CD14-positive monocyte (primary cell): Measurements from ENCODE around the gene AGAP1. TPM values are rescaled to one million over a fixed set of nuclear protein-coding genes. Genes with fewer than 3 reads are reported as not detected.

Experiments
- DNase-seq, 3 donors: peaks; one replicate each; pipeline ENCODE4 v3.0.0-alpha.2; 2011 to 2022
- H2AFZ ChIP-seq: 2 replicates; pipeline ENCODE4 v1.6.0; 2012; ENCODE audit warnings: mild to moderate bottlenecking, low read depth, low read length, inconsistent platforms; ENCODE audit not compliant: insufficient read depth, poor library complexity, severe bottlenecking
- H3K27ac ChIP-seq, 2 donors: 1 replicate in 1 of 2; 2 replicates in 1 of 2; pipeline ENCODE4 v1.5.1; 2012 to 2013; ENCODE audit warnings: low read length in 2 of 2, control low read depth in 1 of 2, inconsistent platforms in 1 of 2, low read depth in 1 of 2, mild to moderate bottlenecking in 1 of 2
- H3K27me3 ChIP-seq, 2 donors: one replicate each; pipeline versions ENCODE4 v1.6.0 to v1.6.1; 2011 to 2013; ENCODE audit warnings: low read length in 2 of 2; ENCODE audit not compliant: control insufficient read depth in 2 of 2, insufficient read depth in 2 of 2
- H3K36me3 ChIP-seq, 2 donors: replicated peaks in 1 of 2; 1 replicate in 1 of 2; 2 replicates in 1 of 2; pipeline versions ENCODE4 v1.5.1 to v1.6.1; 2012 to 2013; ENCODE audit warnings: low read length in 2 of 2, control low read depth in 1 of 2, inconsistent platforms in 1 of 2, mild to moderate bottlenecking in 1 of 2; ENCODE audit not compliant: insufficient read depth in 2 of 2, control insufficient read depth in 1 of 2
- H3K4me1 ChIP-seq, 2 donors: 1 replicate in 1 of 2; 2 replicates in 1 of 2; pipeline versions ENCODE4 v1.5.1 to v1.6.1; 2012 to 2013; ENCODE audit warnings: low read length in 2 of 2, control low read depth in 1 of 2, inconsistent platforms in 1 of 2, mild to moderate bottlenecking in 1 of 2, moderate library complexity in 1 of 2; ENCODE audit not compliant: insufficient read depth in 2 of 2, control insufficient read depth in 1 of 2
- H3K4me2 ChIP-seq: replicated peaks from 2 replicates; pipeline ENCODE3; 2012; ENCODE audit warnings: low read length, moderate library complexity, mild to moderate bottlenecking; ENCODE audit not compliant: poor library complexity, severe bottlenecking; ENCODE audit errors: extremely low read depth
- H3K4me3 ChIP-seq, 3 experiments: fragments of 200-600 bp in 1 of 3; sonication (generic) in 1 of 3; replicated peaks in 1 of 3; 1 replicate in 2 of 3; 2 replicates in 1 of 3; pipeline ENCODE4 v1.5.1; 2011 to 2013; ENCODE audit warnings: low read length in 3 of 3, mild to moderate bottlenecking in 3 of 3, control low read depth in 2 of 3, low read depth in 2 of 3, inconsistent platforms in 1 of 3, moderate library complexity in 1 of 3
- H3K79me2 ChIP-seq: 2 replicates; pipeline ENCODE4 v1.6.0; 2012; ENCODE audit warnings: mild to moderate bottlenecking, control low read depth, inconsistent platforms, low read length, moderate library complexity; ENCODE audit not compliant: insufficient read depth
- H3K9ac ChIP-seq: 2 replicates; pipeline ENCODE4 v1.6.0; 2017; ENCODE audit warnings: low read length, mild to moderate bottlenecking; ENCODE audit not compliant: insufficient read depth, poor library complexity, severe bottlenecking
- H3K9me3 ChIP-seq, 2 donors: replicated peaks in 1 of 2; 1 replicate in 1 of 2; 2 replicates in 1 of 2; pipeline versions ENCODE4 v1.5.1 to v1.6.1; 2012 to 2013; ENCODE audit warnings: low read length in 2 of 2, control low read depth in 1 of 2; ENCODE audit not compliant: control insufficient read depth in 1 of 2, insufficient read depth in 1 of 2
- H4K20me1 ChIP-seq: 2 replicates; pipeline ENCODE4 v1.6.0; 2012; ENCODE audit warnings: mild to moderate bottlenecking, low read length, control low read depth, moderate library complexity; ENCODE audit not compliant: insufficient read depth
- H3K27ac Mint-ChIP-seq, 7 donors: one replicate each; pipeline ENCODE4 v1.8.0; 2020; ENCODE audit warnings: mild to moderate bottlenecking in 7 of 7, mixed read lengths in 7 of 7, moderate library complexity in 6 of 7, inconsistent platforms in 2 of 7
- H3K27me3 Mint-ChIP-seq, 3 donors: one replicate each; pipeline ENCODE4 v1.8.0; 2021 to 2022; ENCODE audit warnings: low read depth in 3 of 3, mild to moderate bottlenecking in 3 of 3, mixed read lengths in 3 of 3, moderate library complexity in 3 of 3, inconsistent platforms in 1 of 3
- H3K36me3 Mint-ChIP-seq, 2 donors: one replicate each; pipeline ENCODE4 v1.8.0; 2020; ENCODE audit warnings: mixed read lengths in 2 of 2, inconsistent platforms in 1 of 2, mild to moderate bottlenecking in 1 of 2
- H3K4me1 Mint-ChIP-seq: one replicate; pipeline ENCODE4 v1.8.0; 2020; ENCODE audit warnings: mild to moderate bottlenecking, mixed read lengths
- H3K4me3 Mint-ChIP-seq, 2 donors: one replicate each; pipeline ENCODE4 v1.8.0; 2020; ENCODE audit warnings: mild to moderate bottlenecking in 2 of 2, mixed read lengths in 2 of 2, moderate library complexity in 1 of 2
- H3K9me3 Mint-ChIP-seq, 7 donors: one replicate each; pipeline ENCODE4 v1.8.0; 2020 to 2022; ENCODE audit warnings: mixed read lengths in 7 of 7, mild to moderate bottlenecking in 6 of 7, moderate library complexity in 6 of 7, inconsistent platforms in 2 of 7
- CTCF ChIP-seq: fragments of 200-600 bp; IDR thresholded peaks from one replicate; pipeline ENCODE4 v1.8.0; 2022; ENCODE audit warnings: antibody characterized with exemption, mild to moderate bottlenecking
- WGBS: methylation state at CpG from one replicate; pipeline ENCODE4 v1.1.5; 2013; ENCODE audit warnings: missing lambda C conversion rate; ENCODE audit not compliant: insufficient coverage; 5-methylcytosine and 5-hydroxymethylcytosine counted together
- intact Hi-C, 2 donors: fragments of 100-400 bp; cut with micrococcal nuclease; formaldehyde crosslinking; loops; one replicate each; pipeline versions ENCODE4 v1.15.0 to v1.15.1; 2023
- polyA plus RNA-seq, 3 donors: library from polyadenylated mRNA; depleted of rRNA in 1 of 3; unstranded in 2 of 3; stranded (reverse) in 1 of 3; fragments of 300-500 nt in 2 of 3; fragments of >200 nt in 1 of 3; fragmentation: Illumina TruSeq in 2 of 3; gene quantifications; 1 replicate in 2 of 3; 2 replicates in 1 of 3; pipeline ENCODE4 v1.2.3, GENCODE V29; 2012 to 2021

AGAP1 gene
- polyA plus RNA-seq, 3 donors, result 0.12 TPM; not detected in 2

DNA sequence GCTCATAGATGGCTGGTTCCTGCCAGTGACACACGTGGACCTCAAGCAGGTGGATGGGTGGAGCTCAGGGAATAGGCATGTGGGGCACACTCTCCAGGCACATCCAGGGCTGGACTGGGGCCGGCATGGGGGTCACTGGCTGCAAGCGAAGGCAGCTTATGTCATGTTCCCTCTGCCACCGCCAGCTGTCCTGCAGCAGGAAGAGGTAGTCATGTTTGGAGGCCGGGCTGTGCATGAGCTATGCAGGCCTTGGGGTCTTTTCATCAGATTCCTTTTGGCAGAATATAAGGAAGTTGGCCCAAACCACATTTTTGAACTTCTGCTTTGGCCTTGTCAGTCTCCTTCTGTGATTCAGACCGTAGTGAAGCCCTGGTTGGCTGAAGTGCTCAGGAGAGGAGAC, 61.5 kb downstream of the AGAP1 start:
- Histone ChIP-seq H3K27ac (no peak overlapping the region), H3K36me3 (no peaks in the 10 kb centered on the region), H3K9ac (no peak overlapping the region), H3K79me2 (no peaks in the 10 kb centered on the region), H3K27me3 (peaks cover 0 to 4% of the 10 kb centered on the region in 2 donors), H4K20me1 (no peaks in the 10 kb centered on the region), H3K4me1 (peaks cover 4 to 8% of the 10 kb centered on the region in 2 donors), H2AFZ (no peak overlapping the region), H3K4me2 (no peak overlapping the region), H3K9me3 (no peaks in the 10 kb centered on the region), H3K4me3 (no peak overlapping the region)
- Mint-ChIP-seq H3K4me1 (peaks cover 11% of the 10 kb centered on the region), H3K27me3 (peaks cover 13 to 25% (median 23%) of the 10 kb centered on the region in 3 donors), H3K4me3 (peak overlapping the region in 1 of 2 donors; percentile 24), H3K36me3 (no peaks in the 10 kb centered on the region), H3K27ac (peak overlapping the region in 2 of 7 donors; percentile 13 to 43), H3K9me3 (peaks cover 0 to 4% (median 0%) of the 10 kb centered on the region in 7 donors)
- intact Hi-C loops, result no loop called here
- DNase-seq, result peak in 2 of 3 donors; percentile 2 to 17
- WGBS, result 0% methylated on average over 6 of the region's 6 CpGs
- TF ChIP-seq CTCF, result no peak

DNA sequence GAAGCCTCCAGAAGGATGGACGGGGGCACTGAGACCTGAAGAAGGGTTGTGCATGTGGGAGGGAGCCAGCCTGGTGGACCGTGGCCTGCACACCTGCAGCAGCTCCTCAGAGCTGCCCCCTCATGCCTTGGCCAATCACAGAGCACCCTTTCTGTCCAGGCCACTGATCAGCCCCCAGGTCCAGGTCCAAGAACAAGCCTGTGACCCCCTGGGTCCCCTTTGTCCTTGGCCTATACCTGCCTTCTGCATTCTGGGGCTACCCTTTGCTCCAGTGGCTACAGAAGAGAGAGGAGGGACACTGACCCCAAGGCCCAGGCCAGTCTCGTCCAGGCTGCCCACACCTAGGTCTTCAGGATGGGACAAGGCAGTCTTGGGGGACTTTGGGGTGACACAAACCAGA, 62.2 kb downstream of the AGAP1 start:
- Histone ChIP-seq H3K27me3 (peaks cover 0 to 4% of the 10 kb centered on the region in 2 donors), H2AFZ (no peak overlapping the region), H3K4me3 (no peak overlapping the region), H3K4me1 (peaks cover 4 to 8% of the 10 kb centered on the region in 2 donors), H4K20me1 (no peaks in the 10 kb centered on the region), H3K79me2 (no peaks in the 10 kb centered on the region), H3K27ac (no peak overlapping the region), H3K4me2 (no peak overlapping the region), H3K9me3 (no peaks in the 10 kb centered on the region), H3K9ac (no peak overlapping the region), H3K36me3 (no peaks in the 10 kb centered on the region)
- peaks cover 0 to 4% (median 0%) of the 10 kb centered on the region in 7 donors for H3K9me3 Mint-ChIP-seq
- H3K36me3 Mint-ChIP-seq, result no peaks in the 10 kb centered on the region
- peaks cover 13 to 26% (median 22%) of the 10 kb centered on the region in 3 donors for H3K27me3 Mint-ChIP-seq
- no peak for TF ChIP-seq CTCF
- WGBS, result 86% methylated on average over 3 of the region's 3 CpGs
- peaks cover 11% of the 10 kb centered on the region for H3K4me1 Mint-ChIP-seq
- H3K27ac Mint-ChIP-seq, result no peak overlapping the region
- H3K4me3 Mint-ChIP-seq, result no peak overlapping the region
- DNase-seq, result no peak
- intact Hi-C loops, result no loop called here
